Epithelial cell of proximal tubule (primary cell): ENCODE results near the gene SLC9C2. TPM values are rescaled to one million over a fixed set of nuclear protein-coding genes. Genes with fewer than 3 reads are reported as not detected.
A peak's percentile ranks its signal among the peaks of the same experiment; 100 is the strongest.

Experiments
- DNase-seq: peaks from one replicate; pipeline ENCODE4 v3.0.0-alpha.2; 2011; ENCODE audit warnings: low read depth
- H3K4me3 ChIP-seq: 2 replicates; pipeline ENCODE4 v1.5.1; 2011; ENCODE audit warnings: low read depth, mild to moderate bottlenecking, low read length
- CTCF ChIP-seq: conservative IDR thresholded peaks from 2 replicates; pipeline ENCODE4 v1.5.1; 2012; ENCODE audit warnings: low read depth, mild to moderate bottlenecking, low read length
- total RNA-seq: library from RNA; depleted of rRNA; stranded (reverse); fragments of >200 nt; gene quantifications from 2 replicates; pipeline ENCODE4 v1.2.3, GENCODE V29; 2015

SLC9C2 gene
- total RNA-seq, 1 donor from 2014 or later, result not detected

- H3K4me3 ChIP-seq, result peak overlapping the region; percentile 28
- no peak for TF ChIP-seq CTCF
Observed at GRCh38 chr1:173507205-173507846, 95.5 kb downstream of the SLC9C2 start.

DNA sequence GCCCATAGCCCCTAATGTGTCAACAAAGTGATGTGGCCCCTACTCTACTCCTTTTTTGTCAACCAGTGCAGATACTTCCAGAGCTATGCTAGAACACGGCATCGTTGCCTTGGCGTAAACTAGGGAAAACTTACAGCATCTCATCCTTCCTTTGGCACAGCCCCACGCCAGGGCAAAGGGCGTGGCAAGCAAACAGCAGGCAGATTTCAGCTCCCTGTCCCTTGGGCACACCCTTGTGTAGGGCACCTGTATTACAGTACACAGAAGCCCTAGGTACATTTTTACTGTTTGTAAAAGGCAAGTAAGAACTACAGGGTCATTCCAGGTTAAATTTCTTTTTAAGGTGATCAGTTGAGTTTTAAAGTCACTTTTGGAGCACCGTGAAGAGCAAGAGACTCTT lies 96.4 kb downstream of the SLC9C2 start:
- TF ChIP-seq CTCF, result peak; percentile 74
- DNase-seq, result no peak
- no peak overlapping the region for H3K4me3 ChIP-seq

More at GRCh38 chr1:173507205-173507846, 95.5 kb downstream of the SLC9C2 start:
- DNase-seq, result peak; percentile 99

- DNase-seq, result no peak
- no peak for TF ChIP-seq CTCF
Observed at GRCh38 chr1:173505391-173505790, 97.5 kb downstream of the SLC9C2 start.

DNA sequence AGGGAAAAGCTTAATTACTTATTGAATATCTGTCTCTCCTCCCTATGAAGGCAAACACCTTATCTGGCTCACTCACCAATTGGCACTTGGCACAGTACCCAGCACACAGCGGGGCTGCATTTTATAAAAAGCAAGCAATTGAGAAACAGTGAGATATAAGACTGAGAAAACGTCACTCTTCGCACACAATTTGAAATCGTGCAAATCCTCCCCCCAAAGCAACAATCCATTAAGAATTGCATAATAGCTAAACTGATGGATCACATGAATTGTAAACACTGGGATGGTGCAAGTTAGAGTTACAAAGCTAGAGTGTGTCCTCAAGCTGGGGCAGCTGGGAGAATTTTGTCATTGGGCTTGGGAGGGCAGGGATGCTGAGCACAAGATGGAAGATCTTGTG lies 98.6 kb downstream of the SLC9C2 start:
- no peak for DNase-seq
- no peak overlapping the region for H3K4me3 ChIP-seq
- no peak for TF ChIP-seq CTCF

More at GRCh38 chr1:173505391-173505790, 97.5 kb downstream of the SLC9C2 start:
- H3K4me3 ChIP-seq, result no peak overlapping the region

- no peak overlapping the region for H3K4me3 ChIP-seq
- DNase-seq, result no peak
- no peak for TF ChIP-seq CTCF
Observed at GRCh38 chr1:173503391-173503790, 99.5 kb downstream of the SLC9C2 start.

DNA sequence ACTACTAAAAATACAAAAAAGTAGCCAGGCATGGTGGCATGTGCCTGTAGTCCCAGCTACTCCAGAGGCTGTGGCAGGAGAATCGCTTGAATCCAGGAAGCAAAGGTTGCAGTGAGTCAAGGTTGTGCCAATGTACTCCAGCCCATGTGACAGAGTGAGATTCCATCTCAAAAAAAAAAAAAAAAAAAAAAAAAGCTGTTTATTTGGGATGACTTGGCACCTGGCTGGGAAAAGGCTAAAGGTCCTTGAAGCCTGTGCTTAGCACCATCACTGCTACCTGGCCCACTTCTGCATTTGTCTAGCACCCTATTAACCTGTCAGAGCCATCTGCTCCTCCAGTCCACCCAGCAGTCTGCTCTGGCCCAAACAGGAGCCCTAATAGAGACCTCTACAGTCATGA lies 100.8 kb downstream of the SLC9C2 start:
- TF ChIP-seq CTCF, result no peak
- DNase-seq, result no peak
- H3K4me3 ChIP-seq, result no peak overlapping the region

DNA sequence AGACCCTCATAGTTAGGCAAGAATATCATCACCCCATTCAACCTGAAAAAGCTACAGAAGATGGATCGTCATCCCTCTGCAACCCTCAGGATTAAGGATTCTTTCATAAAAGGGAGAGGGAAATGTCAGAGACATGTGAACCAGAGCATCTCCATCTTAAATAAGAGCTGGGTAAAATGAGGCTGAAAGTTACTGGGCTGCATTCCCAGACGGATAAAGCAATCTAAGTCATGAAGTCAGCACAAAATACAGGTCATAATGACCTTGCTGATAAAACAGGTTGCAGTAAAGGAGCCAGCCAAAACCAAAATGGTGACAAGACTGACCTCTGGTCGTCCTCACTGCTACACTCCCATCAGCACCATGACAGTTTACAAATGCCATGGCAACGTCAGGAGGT lies 103.1 kb downstream of the SLC9C2 start:
- TF ChIP-seq CTCF, result no peak
- no peak overlapping the region for H3K4me3 ChIP-seq
- no peak for DNase-seq
